Measurements from ENCODE around the gene SYNE1.

SYNE1 gene

DNA sequence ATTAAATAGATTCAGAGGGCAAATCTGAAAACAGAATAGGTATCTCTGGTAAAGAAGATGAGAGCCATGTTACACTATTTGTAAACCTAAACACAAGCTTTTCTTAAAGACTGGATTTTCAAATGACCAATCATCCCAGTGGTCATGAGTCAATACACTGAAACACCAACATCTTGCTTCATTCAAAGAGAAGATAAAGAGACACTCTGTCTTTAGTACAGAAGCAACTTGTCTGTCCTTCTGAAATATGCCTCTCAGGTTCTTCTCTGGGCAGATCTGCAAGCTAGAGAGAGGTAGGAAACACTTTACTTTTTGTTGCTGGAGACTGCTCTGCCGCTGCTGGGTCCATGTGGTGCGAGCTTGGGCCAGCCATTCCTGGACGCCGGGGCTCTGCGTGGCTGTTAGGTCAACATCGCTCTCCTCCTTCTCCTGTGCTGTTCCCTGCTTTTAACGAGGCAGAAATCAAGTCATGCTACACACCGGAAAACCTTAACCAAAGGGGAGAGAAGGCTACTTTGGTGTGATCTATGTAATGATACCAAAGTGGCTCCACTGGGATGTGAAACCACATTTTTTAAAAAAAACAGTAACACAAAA is 368.2 kb downstream of the SYNE1 start:
- in situ Hi-C loops (cut with MboI; ENCODE audit: low sequenced_read_pairs, unreplicated experiment), result loop anchor here (10.0 kb wide), 2 partner anchors 504 to 584 kb away; no protein-coding TSS in a partner anchor
- no peak for DNase-seq (ENCODE audit: low spot score)
- no peak for TF ChIP-seq CTCF (IDR thresholded peaks at IDR 0.05; ENCODE audit: borderline replicate concordance, control extremely low read depth, extremely low read depth, insufficient read depth, missing control alignments)

GRCh38 chr6:152267967-152268845 is 369.0 kb downstream of the SYNE1 start:
- DNase-seq (ENCODE audit: low spot score), result peak; percentile 24
- TF ChIP-seq CTCF (IDR thresholded peaks at IDR 0.05; ENCODE audit: borderline replicate concordance, control extremely low read depth, extremely low read depth, insufficient read depth, missing control alignments), result peak; percentile 30
- in situ Hi-C loops (cut with MboI; ENCODE audit: low sequenced_read_pairs, unreplicated experiment), result loop anchor here (10.0 kb wide), 2 partner anchors 503 to 583 kb away; no protein-coding TSS in a partner anchor

DNA sequence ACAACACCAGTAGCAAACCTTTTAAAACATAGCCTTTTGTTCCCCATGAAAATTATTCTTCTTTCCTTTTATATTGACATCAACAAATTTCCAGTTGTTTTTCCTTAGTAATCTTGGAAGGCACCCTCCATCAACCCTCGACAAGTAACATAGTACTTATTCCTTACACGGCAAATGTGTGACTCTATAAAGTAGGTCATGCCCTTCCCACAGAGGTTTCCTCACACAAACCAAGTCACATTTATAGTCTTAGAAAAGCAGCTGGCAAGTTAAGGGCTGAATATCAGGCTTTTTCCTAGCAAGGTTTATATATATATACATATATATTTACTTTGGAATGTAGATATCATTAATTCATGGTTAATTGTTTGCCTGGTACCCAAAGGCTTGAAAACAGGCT is 371.5 kb downstream of the SYNE1 start:
- in situ Hi-C loops (cut with MboI; ENCODE audit: low sequenced_read_pairs, unreplicated experiment), result loop anchor here (10.0 kb wide), 2 partner anchors 501 to 581 kb away; no protein-coding TSS in a partner anchor
- no peak for TF ChIP-seq CTCF (IDR thresholded peaks at IDR 0.05; ENCODE audit: borderline replicate concordance, control extremely low read depth, extremely low read depth, insufficient read depth, missing control alignments)
- no peak for DNase-seq (ENCODE audit: low spot score)

DNA sequence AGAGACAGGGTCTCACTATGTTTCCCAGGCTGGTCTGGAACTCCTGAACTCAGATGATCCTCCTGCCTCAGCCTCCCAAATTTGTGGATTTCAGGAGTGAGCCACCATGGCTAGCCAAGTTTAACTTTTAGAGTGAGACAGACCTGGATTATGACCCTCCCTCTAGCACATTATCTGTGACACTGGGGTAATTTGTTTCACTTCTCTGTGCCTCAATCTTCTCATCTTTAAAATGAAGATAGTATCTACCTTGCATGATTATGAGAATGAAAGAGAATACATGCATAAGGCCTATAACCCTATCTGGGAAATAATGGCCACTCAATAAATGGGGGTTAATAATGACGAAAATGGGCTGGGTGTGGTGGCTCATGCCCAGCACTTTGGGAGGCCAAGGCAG is 373.6 kb downstream of the SYNE1 start:
- in situ Hi-C loops (cut with MboI; ENCODE audit: low sequenced_read_pairs, unreplicated experiment), result loop anchor here (10.0 kb wide), 2 partner anchors 499 to 579 kb away; no protein-coding TSS in a partner anchor
- DNase-seq (ENCODE audit: low spot score), result no peak
- no peak for TF ChIP-seq CTCF (IDR thresholded peaks at IDR 0.05; ENCODE audit: borderline replicate concordance, control extremely low read depth, extremely low read depth, insufficient read depth, missing control alignments)

- in situ Hi-C loops (cut with MboI; ENCODE audit: low sequenced_read_pairs, unreplicated experiment), result loop anchor here (10.0 kb wide), 2 partner anchors 496 to 576 kb away; no protein-coding TSS in a partner anchor
- TF ChIP-seq CTCF (IDR thresholded peaks at IDR 0.05; ENCODE audit: borderline replicate concordance, control extremely low read depth, extremely low read depth, insufficient read depth, missing control alignments), result no peak
- no peak for DNase-seq (ENCODE audit: low spot score)
Measured at GRCh38 chr6:152261179-152261578, 376.0 kb downstream of the SYNE1 start.

DNA sequence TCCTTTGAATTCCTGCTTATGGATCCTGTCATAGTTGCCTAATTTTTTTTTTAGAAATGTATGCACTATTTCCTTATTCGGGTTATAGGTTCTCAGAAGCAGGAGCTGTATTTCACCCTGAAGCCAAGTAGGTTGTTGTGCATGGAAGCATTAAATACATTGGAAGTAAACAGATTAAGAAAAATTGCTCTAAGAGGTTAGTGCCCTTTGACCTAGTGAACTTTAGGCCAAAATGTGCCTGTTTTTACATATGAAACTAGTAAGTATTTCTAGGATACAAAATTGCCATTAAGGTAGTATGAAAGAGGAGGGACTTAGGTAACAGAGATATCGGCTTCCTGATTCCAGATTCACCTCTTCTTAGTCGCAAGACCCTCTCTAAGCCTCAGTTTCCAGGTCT is 377.9 kb downstream of the SYNE1 start:
- no peak for TF ChIP-seq CTCF (IDR thresholded peaks at IDR 0.05; ENCODE audit: borderline replicate concordance, control extremely low read depth, extremely low read depth, insufficient read depth, missing control alignments)
- in situ Hi-C loops (cut with MboI; ENCODE audit: low sequenced_read_pairs, unreplicated experiment), result no loop called here
- no peak for DNase-seq (ENCODE audit: low spot score)

Measured in GM13976 (cell line).